ENCODE results near the gene FKBP1A.
"Not testable (repeated sequence)": the region's sequence is repeated elsewhere in the genome, so short reads cannot be mapped to it uniquely, and the experiment has no call there.

DNA sequence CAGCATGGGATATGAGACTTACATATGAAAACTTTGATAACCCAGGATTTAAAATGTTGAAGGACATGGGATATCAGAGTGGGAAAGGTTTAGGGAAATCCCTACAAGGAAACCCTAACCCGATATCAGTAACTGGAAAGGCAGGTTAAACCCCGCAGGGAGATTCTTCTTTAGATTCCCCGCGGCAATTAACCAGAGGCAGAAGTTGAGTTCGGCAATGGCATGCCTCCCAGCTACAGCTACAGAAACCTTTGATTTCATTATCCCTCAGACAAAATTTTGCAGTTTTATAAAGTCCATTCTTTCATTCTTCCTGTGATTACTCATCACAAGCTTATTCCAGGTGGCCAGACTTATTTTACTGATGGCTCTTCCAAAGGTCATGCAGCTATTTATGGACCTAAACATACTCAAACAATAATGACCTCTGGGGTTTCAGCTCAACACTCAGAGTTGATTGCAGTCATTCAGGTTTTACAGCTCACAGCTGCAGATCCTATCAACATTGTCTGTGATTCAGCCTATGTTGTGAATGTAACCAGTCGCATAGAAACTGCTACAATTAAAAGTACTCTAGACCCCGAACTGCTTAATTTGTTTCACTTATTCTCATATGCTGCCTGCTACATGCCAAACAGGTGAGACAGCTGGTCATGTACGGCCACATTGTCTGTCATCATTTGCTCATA is 7.0 kb upstream of the FKBP1A start:
- TF ChIP-seq, protein P1, sequence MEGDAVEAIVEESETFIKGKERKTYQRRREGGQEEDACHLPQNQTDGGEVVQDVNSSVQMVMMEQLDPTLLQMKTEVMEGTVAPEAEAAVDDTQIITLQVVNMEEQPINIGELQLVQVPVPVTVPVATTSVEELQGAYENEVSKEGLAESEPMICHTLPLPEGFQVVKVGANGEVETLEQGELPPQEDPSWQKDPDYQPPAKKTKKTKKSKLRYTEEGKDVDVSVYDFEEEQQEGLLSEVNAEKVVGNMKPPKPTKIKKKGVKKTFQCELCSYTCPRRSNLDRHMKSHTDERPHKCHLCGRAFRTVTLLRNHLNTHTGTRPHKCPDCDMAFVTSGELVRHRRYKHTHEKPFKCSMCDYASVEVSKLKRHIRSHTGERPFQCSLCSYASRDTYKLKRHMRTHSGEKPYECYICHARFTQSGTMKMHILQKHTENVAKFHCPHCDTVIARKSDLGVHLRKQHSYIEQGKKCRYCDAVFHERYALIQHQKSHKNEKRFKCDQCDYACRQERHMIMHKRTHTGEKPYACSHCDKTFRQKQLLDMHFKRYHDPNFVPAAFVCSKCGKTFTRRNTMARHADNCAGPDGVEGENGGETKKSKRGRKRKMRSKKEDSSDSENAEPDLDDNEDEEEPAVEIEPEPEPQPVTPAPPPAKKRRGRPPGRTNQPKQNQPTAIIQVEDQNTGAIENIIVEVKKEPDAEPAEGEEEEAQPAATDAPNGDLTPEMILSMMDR (IDR thresholded peaks at IDR 0.05): not testable (repeated sequence)
- TF ChIP-seq POLR2A (IDR thresholded peaks at IDR 0.05): not testable (repeated sequence)
